Activated CD8-positive, alpha-beta memory T cell treated with anti-CD3 and anti-CD28 coated beads, Interleukin-2, amount 10 ng/mL, durations not matched to agents 7 days and 5 days (primary cell): ENCODE results near the gene ARHGEF5. TPM values are rescaled to one million over a fixed set of nuclear protein-coding genes. Genes with fewer than 3 reads are reported as not detected.

Experiments used
- ATAC-seq: fragments of 150-1000 bp; cut with Tn5 transposase; one replicate; pipeline ENCODE4 v1.10.0; 2021; ENCODE audit warnings: moderate library complexity
- CTCF ChIA-PET: fragments of 350-600 bp; sonication (Branson Sonifier 250); formaldehyde crosslinking; loops from one replicate; lab custom pipeline; 2021; ENCODE audit warnings: antibody characterized with exemption; lab: Charles Lee
- DNase-seq: peaks from one replicate; pipeline ENCODE4 v3.0.0-alpha.2; 2020
- H3K27ac Mint-ChIP-seq: one replicate; pipeline ENCODE4 v1.8.0; 2021; ENCODE audit warnings: mild to moderate bottlenecking, mixed read lengths
- H3K27me3 Mint-ChIP-seq: one replicate; pipeline ENCODE4 v1.8.0; 2021; ENCODE audit warnings: mixed read lengths
- H3K36me3 Mint-ChIP-seq: one replicate; pipeline ENCODE4 v1.8.0; 2021; ENCODE audit warnings: mild to moderate bottlenecking, mixed read lengths
- H3K4me1 Mint-ChIP-seq: one replicate; pipeline ENCODE4 v1.8.0; 2021; ENCODE audit warnings: mixed read lengths
- H3K4me3 Mint-ChIP-seq: one replicate; pipeline ENCODE4 v1.8.0; 2021; ENCODE audit warnings: mild to moderate bottlenecking, moderate library complexity, mixed read lengths
- H3K9me3 Mint-ChIP-seq: one replicate; pipeline ENCODE4 v1.8.0; 2022; ENCODE audit warnings: low read depth, mixed read lengths
- total RNA-seq, 2 experiments: library from RNA; stranded (reverse); gene quantifications; one replicate each; pipeline ENCODE4 v1.2.3, GENCODE V29; 2021

The ARHGEF5 gene
- total RNA-seq, 2 experiments from 2014 or later: 5.6 to 7.4 TPM

DNA sequence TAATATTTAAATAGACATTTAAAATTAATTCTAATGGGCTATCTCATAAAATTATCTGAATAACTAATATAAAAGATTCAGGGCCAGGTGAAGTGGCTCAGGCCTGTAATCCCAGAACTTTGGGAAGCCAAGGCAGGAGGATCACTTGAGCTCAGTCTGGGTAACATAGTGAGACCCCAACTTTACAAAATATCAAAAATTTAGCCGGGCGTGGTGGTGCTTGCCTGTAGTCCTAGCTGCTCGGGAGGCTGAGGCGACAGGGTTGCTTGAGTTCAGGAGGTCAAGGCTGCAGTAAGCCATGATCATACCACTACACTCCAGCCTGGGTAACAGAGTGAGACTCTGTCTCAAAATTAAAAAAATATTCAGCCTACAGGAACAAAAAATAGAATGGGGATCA is 35.8 kb downstream of the ARHGEF5 start:
- ATAC-seq (no peak), DNase-seq (no peak)
- CTCF ChIA-PET: interaction anchor here (1.2 to 2.5 kb wide), 3 partner anchors 11 to 216 kb away, joined by 5 to 8 read pairs (median 6); no protein-coding TSS in a partner anchor
- Mint-ChIP-seq H3K27ac (no peak overlapping the region), H3K4me1 (peaks cover 4% of the 10 kb centered on the region), H3K4me3 (no peak overlapping the region), H3K9me3 (no peaks in the 10 kb centered on the region), H3K36me3 (no peaks in the 10 kb centered on the region), H3K27me3 (peaks cover 5% of the 10 kb centered on the region)

DNA sequence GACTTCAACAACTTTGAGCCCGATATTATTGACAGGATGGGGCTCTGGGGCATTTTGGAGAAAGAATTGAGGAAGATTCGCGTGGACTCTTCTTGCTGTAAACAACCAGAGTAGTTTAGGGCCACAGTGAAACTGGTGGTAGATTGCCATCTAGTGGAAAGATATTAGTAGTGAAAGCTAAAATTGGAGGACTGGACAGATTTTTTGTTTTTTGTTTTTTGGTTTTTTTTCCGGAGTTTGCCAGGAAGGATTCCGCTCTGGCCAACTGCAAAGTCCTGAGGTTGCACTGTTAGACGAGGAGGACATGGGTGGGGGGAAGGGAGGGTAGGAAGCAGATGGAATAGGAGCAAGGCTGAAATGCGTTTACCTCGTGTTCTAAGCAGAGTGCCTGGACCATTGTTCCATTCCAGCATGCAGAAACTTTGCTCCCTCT is 36.6 kb downstream of the ARHGEF5 start:
- CTCF ChIA-PET: interaction anchor here (1.1 to 2.5 kb wide), 4 partner anchors 9 to 217 kb away, joined by 4 to 8 read pairs (median 6); no protein-coding TSS in a partner anchor
- Mint-ChIP-seq H3K9me3 (no peaks in the 10 kb centered on the region), H3K4me1 (peaks cover 4% of the 10 kb centered on the region), H3K27ac (no peak overlapping the region), H3K27me3 (peaks cover 5% of the 10 kb centered on the region), H3K36me3 (no peaks in the 10 kb centered on the region), H3K4me3 (peak overlapping the region; percentile 40)
- DNase-seq: no peak
- peak; percentile 78 for ATAC-seq

DNA sequence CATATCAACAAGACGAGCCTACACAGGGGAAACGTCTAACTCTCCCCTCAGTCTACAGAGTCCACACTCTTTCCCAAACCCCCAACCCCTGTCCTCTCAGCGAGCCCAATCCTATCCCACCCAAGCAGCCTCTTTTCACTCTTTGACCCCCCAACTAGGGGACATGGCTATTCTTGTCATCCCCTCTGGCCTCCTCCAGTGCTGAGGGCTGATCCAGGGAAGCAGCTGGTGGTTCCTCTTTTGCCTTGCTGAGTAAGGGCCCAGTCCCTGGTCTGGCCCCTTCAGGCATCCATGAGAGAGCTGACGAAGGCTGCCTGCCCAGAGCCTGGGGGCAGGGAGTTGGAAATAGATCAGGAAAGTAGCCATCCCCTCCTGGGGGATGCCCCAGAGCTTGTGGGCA is 41.9 kb downstream of the ARHGEF5 start:
- H3K4me1 Mint-ChIP-seq: no peaks in the 10 kb centered on the region
- H3K27ac Mint-ChIP-seq: no peak overlapping the region
- DNase-seq: no peak
- CTCF ChIA-PET: interaction anchor here (1.2 kb wide), 1 partner anchor 13 kb away, joined by 3 read pairs; no protein-coding TSS in a partner anchor
- no peak overlapping the region for H3K4me3 Mint-ChIP-seq
- no peak for ATAC-seq
- peaks cover 4% of the 10 kb centered on the region for H3K27me3 Mint-ChIP-seq
- no peaks in the 10 kb centered on the region for H3K36me3 Mint-ChIP-seq
- H3K9me3 Mint-ChIP-seq: no peaks in the 10 kb centered on the region

DNA sequence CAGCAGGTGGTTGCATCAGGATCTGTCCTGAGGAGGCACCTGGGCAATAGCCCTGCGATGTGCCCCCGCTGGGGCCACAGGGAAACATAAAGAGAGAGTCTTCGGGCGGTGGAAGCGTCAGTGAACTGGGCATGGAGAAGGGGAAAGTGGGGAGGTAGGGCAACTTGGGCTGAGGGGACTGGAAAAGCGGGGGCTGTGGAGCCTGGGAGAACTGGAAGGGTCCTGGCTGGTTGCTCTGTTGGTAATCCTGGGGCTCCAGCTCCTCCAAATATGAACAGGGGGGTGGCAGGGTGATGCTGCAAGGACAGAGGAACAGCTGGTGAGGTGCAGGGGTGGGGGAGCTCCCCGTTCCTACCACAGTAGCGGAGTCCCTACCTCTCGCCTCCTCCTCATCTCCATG is 43.1 kb downstream of the ARHGEF5 start:
- Mint-ChIP-seq H3K27me3 (peaks cover 4% of the 10 kb centered on the region), H3K4me1 (no peaks in the 10 kb centered on the region), H3K36me3 (no peaks in the 10 kb centered on the region), H3K27ac (no peak overlapping the region), H3K4me3 (no peak overlapping the region), H3K9me3 (no peaks in the 10 kb centered on the region)
- CTCF ChIA-PET: no interaction called here
- no peak for DNase-seq
- ATAC-seq: no peak

DNA sequence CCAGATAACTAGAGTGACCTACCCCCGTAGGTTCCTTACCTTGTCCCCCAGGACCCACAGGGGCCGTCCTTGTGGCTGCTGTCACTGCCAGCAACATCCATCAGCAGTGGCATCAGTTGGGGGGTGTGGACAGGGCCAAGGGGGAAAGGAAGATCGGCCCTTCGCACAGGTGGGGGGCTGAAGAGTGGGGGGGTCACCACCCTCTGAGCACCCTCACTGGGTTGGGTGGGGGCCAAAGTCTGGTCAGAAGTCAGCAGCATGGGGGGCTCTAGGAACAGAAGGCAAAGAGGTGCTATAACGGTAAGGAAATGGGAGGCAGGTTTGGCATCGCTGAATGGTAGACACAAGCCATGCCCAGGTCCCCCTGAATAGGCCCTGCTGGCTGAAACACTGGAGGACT is 43.7 kb downstream of the ARHGEF5 start:
- H3K9me3 Mint-ChIP-seq: no peaks in the 10 kb centered on the region
- H3K4me1 Mint-ChIP-seq: no peaks in the 10 kb centered on the region
- CTCF ChIA-PET: no interaction called here
- H3K27ac Mint-ChIP-seq: no peak overlapping the region
- DNase-seq (no peak), ATAC-seq (no peak)
- H3K4me3 Mint-ChIP-seq: no peak overlapping the region
- no peaks in the 10 kb centered on the region for H3K36me3 Mint-ChIP-seq
- H3K27me3 Mint-ChIP-seq: peaks cover 4% of the 10 kb centered on the region

DNA sequence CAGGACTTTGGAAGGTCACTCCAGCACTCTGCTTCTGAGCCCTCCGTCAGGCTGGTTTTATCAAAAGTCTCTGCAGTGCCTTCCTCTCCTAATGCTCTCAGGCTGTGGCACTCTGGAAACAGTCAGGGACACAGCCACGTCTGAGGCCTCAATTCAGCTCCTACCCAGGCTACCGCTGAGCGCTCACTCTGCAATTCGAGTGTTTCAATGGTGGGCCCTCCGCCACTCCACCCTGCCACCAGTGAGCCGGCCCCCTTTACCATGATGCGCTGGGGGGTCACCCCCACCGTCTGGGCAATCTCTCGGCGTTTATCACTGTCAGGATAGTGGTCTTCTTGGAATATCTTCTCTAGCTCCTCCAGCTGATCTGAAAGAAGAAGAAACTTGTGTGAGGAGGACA is 44.7 kb downstream of the ARHGEF5 start:
- ATAC-seq (no peak), DNase-seq (no peak)
- Mint-ChIP-seq H3K4me1 (no peaks in the 10 kb centered on the region), H3K4me3 (no peak overlapping the region), H3K27ac (no peak overlapping the region), H3K9me3 (no peaks in the 10 kb centered on the region), H3K36me3 (no peaks in the 10 kb centered on the region), H3K27me3 (peaks cover 4% of the 10 kb centered on the region)
- CTCF ChIA-PET: no interaction called here

DNA sequence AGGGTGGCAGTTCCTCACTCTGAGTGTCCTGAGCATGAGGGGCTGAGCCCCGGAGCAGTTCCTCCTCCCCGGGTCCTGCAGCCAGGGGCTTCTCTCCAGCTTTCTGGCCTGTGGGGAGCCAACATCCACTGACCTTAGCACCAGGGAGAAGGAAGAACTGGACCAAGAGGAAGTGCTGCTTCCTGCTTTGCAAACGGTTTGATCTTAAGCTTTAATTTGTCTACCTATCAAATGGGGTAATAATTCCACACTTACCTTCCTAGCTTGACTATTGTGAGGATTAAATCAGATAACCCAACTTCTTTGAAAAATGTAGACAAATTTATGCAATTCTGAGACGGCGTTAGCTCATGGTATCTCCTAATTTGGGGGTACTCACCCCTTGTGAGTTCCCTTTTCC is 46.3 kb downstream of the ARHGEF5 start:
- Mint-ChIP-seq H3K4me1 (no peaks in the 10 kb centered on the region), H3K27me3 (no peaks in the 10 kb centered on the region), H3K36me3 (no peaks in the 10 kb centered on the region), H3K9me3 (no peaks in the 10 kb centered on the region), H3K27ac (no peak overlapping the region), H3K4me3 (no peak overlapping the region)
- ATAC-seq: no peak
- DNase-seq: no peak
- CTCF ChIA-PET: interaction anchor here (1.1 kb wide), 1 partner anchor 10 kb away, joined by 5 read pairs; no protein-coding TSS in a partner anchor

DNA sequence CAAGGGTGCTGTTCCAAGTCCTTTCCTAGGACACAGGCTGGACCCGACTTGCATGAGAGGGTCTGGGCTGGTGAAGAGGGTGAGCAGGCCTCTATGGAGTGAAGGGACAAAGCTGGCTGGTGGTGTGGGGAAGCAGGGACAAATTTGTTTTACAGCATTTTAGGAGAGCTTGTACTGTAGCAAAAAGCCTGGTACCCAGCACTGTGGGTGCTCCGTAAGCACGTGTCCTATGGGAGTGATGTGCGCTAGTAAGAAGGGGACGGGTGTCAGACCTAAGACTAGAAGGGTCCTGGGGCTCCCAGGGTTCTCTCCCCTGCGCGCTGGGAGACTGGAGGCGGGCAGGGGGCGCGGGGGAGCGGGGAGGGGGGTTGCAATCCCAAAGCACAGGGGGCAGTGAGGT is 47.9 kb downstream of the ARHGEF5 start:
- Mint-ChIP-seq H3K27me3 (peaks cover 4% of the 10 kb centered on the region), H3K4me3 (no peak overlapping the region), H3K9me3 (no peaks in the 10 kb centered on the region), H3K27ac (no peak overlapping the region), H3K4me1 (no peaks in the 10 kb centered on the region), H3K36me3 (no peaks in the 10 kb centered on the region)
- CTCF ChIA-PET: no interaction called here
- ATAC-seq (no peak), DNase-seq (no peak)

DNA sequence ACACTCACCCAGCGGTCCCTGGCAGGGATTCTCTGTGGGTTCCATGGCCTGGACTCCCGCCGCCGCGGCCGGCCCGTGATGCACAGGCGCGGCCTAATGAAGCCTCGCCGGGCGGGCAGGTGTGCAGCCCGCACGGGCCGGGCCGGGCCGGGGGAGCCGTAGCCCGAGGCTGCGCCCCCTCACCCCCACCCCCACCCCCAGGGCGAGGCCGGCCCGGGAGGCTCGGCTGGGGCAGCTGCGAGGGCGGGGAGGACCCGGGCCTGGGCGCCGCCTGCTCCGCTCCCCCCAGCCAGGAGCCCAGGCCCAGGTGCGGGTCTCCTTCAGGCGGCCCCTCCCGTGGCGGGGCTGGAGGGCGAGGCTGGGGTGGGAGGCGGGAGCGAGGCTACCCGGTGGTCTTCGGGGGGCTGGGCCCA is 48.5 kb downstream of the ARHGEF5 start, which contains the start of gene NOBOX:
NOBOX (minus strand) TSS at position 45 of the 413 bp plus-strand sequence.
- Mint-ChIP-seq H3K4me3 (no peak within 1 kb of the TSS), H3K4me1 (no peaks in the 10 kb centered on the region), H3K9me3 (no peaks in the 10 kb centered on the region), H3K27ac (no peak within 1 kb of the TSS), H3K27me3 (peaks cover 4% of the 10 kb centered on the region), H3K36me3 (no peaks in the 10 kb centered on the region)
- no peak for DNase-seq
- CTCF ChIA-PET: no interaction called here
- no peak for ATAC-seq

DNA sequence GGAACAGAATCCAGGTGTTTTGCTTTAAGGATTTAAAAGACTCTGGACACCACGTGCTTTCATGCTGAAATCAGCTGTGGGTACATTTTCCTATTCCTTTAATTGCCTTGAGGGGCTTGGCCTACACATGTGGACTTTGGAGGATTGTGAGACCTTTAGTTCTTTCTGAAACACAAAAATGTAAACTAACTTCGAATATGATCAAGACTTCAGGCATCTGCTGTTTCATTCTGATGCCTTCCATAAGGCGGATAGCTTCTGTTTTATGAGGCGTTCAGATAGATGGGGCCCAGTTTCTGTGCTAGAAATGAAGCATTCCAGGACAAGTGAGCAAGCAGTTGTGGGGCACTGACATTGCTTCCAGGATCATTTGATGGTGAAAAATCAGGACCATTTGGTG is 49.7 kb downstream of the ARHGEF5 start:
- Mint-ChIP-seq H3K27me3 (peaks cover 8% of the 10 kb centered on the region), H3K27ac (no peak overlapping the region), H3K9me3 (no peaks in the 10 kb centered on the region), H3K4me3 (no peak overlapping the region), H3K36me3 (no peaks in the 10 kb centered on the region), H3K4me1 (no peaks in the 10 kb centered on the region)
- DNase-seq: no peak
- ATAC-seq: no peak
- CTCF ChIA-PET: no interaction called here

DNA sequence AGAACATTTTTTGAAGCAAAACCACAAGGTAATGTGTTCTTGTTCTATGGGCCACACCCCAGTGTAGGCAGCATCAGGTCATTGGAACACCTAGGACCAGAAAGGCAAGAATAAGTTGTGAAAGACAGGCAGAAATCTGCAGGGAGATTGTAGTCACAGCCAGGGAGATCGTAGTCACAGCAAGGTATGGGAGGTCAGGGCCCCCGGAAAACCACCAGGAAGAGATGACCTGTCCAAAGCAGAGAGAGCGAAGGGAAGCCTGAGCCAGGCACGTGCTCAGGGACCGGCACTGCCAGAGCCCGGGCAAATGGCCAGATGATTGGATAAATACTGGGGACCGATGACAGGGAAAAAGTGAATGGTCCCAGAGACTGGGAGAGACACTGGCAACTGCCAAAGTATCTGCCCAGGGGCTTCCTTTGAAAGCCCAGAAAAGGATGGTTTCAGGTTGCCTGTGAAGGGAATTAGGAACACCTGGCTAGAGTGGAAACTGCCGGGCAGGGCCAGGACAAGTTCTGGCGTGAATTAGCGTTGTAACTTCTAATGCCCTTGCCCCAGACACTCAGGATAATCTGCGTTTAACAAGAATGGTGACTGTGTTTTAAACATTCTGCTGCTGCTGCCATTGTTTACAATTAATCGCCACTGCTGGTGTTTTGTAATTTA is 52.2 kb downstream of the ARHGEF5 start:
- CTCF ChIA-PET: no interaction called here
- no peak overlapping the region for H3K4me3 Mint-ChIP-seq
- ATAC-seq (no peak), DNase-seq (no peak)
- H3K27me3 Mint-ChIP-seq: peaks cover 12% of the 10 kb centered on the region
- H3K9me3 Mint-ChIP-seq: no peaks in the 10 kb centered on the region
- H3K36me3 Mint-ChIP-seq: no peaks in the 10 kb centered on the region
- H3K27ac Mint-ChIP-seq: no peak overlapping the region
- H3K4me1 Mint-ChIP-seq: no peaks in the 10 kb centered on the region

DNA sequence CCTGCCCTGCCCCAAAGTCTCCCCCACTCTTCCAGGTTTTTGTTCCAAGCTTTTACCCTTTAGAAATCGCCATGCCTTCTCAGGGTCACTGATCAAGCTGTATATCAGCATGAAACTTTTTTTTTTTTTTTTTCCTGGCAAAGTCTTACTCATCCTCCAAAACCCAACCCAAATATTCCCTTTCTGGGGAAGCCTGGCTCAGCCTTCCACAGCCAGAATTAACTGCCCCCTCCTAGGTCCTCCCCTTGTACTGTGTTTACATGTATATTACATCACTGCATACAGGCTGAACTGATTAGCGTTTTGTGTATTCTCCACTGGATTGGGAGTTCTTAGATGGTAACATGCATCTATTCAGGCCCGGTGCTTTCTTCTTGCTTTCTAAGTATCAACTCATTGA is 52.9 kb downstream of the ARHGEF5 start:
- no peak overlapping the region for H3K4me3 Mint-ChIP-seq
- H3K9me3 Mint-ChIP-seq: no peaks in the 10 kb centered on the region
- no peaks in the 10 kb centered on the region for H3K36me3 Mint-ChIP-seq
- CTCF ChIA-PET: no interaction called here
- H3K27ac Mint-ChIP-seq: no peak overlapping the region
- peaks cover 12% of the 10 kb centered on the region for H3K27me3 Mint-ChIP-seq
- no peak for DNase-seq
- H3K4me1 Mint-ChIP-seq: no peaks in the 10 kb centered on the region
- no peak for ATAC-seq

DNA sequence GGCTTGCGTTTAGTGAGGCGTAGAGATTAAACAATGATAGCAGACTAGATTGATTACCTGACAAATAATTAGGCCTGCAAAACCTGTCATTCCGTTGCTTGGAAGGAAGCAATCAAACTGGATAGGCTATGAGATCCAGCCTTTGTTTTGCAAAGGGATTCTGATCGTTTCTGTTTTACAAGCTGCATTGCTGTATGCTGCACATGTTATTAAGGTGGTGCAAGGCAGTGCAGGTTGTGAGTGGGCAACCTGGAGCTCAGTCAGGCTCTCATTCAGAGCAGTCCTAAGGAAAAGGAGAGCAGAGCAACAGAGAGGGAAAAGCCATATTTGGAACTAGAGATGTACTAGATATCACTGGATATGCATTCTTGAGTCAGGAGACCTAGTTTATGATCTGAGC is 55.2 kb downstream of the ARHGEF5 start:
- Mint-ChIP-seq H3K4me1 (no peaks in the 10 kb centered on the region), H3K4me3 (no peak overlapping the region), H3K36me3 (no peaks in the 10 kb centered on the region), H3K27me3 (peaks cover 23% of the 10 kb centered on the region), H3K27ac (no peak overlapping the region), H3K9me3 (no peaks in the 10 kb centered on the region)
- CTCF ChIA-PET: interaction anchor here (1.4 kb wide), 1 partner anchor 25 kb away, joined by 3 read pairs; no protein-coding TSS in a partner anchor
- DNase-seq: no peak
- ATAC-seq: no peak

DNA sequence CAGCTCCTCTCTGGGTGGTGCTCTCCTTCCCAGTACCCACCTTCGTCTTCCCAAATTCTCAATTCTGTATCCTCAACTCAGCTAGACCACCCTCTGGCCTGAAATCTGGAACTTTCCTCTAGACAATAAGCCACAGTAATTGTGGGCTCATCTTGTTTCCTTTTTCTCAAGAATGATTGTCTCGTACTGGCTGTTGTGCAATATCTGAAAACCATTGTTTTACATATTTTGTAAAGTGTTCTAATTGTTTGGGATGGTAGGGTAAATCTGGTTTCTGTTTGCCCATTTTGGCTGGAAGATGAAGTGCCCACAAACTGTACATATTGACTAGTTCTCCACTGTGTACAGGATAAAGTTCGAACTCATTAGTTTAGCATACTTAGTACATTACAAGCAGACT is 59.6 kb downstream of the ARHGEF5 start:
- CTCF ChIA-PET: no interaction called here
- Mint-ChIP-seq H3K27ac (no peak overlapping the region), H3K9me3 (no peaks in the 10 kb centered on the region), H3K4me3 (no peak overlapping the region), H3K27me3 (peaks cover 21% of the 10 kb centered on the region), H3K36me3 (no peaks in the 10 kb centered on the region), H3K4me1 (no peaks in the 10 kb centered on the region)
- no peak for ATAC-seq
- DNase-seq: no peak
